Stimulated activated CD4-positive, alpha-beta T cell treated with anti-CD3 and anti-CD28 coated beads, Interleukin-12 subunit alpha, Interleukin-12 subunit beta, amount 100 ng/mL, for 48 hours (primary cell): ENCODE results near the gene CAMK2D.

Experiments
- DNase-seq, 3 donors: peaks; one replicate each; pipeline ENCODE4 v3.0.0-alpha.2; 2020; ENCODE audit warnings: low read depth in 2 of 3, low spot score in 1 of 3

Gene CAMK2D

DNA sequence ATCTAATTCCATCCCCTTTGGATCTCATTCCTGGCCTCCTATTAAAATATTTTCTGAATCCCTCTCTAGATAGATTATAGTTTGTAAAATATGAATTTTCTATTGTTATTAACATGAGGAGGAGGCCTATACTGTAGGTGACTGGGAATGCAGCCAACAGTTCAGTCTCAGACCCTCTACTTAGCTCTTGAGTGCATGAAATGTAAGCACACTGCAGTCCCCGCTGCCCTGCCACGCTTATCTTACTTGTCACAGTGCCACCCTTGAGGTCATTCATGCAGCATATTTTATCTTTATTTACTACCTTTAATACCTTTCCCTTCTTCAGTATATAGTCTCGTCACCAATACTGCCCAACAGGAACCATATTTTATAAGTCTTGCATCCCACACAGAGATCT, 151.0 kb downstream of the CAMK2D start:
- no peak for DNase-seq

DNA sequence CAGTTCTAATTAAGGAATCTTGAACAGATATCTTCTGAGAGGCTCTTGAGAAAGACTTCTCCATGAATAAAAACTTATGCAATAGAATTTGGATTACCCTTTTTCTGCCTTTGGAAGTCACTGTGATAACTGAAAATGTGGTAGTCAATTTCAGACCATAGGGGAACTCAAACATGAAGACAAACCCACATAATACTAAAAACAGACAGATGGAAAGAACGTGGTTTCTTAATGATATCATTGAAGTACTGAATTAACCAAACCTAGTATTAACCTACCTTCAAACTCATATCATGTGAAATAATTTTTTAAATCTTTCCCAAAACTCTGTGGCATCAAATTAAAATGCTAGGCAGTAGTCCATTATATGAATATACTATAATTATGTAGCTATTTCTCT, 153.5 kb downstream of the CAMK2D start:
- DNase-seq, result no peak

DNA sequence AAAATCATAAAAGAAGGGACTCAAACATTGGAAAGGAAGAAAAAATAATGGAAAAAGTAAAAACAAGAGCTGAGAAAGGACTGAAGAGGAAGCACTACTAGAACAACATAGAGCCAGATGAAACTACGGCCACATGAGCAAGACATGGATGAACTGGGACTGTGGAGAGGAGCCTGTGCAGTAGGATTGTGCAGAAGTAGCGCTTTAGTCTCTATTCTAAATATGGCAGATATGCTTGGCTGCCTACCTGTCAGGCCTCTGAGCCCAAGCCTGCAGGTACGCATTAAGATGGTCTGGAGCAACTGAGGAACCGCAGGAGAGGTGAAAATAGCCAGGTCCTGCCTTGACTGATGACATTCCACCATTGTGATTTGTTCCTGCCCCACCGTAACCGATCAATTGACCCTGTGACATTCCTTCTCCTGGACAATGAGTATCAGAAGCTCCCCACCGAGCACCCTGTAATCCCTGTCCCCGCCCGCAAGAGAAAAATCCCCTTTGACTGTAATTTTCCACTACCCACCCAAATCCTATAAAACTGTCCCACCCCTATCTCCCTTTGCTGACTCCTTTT, 154.3 kb downstream of the CAMK2D start:
- no peak for DNase-seq

DNA sequence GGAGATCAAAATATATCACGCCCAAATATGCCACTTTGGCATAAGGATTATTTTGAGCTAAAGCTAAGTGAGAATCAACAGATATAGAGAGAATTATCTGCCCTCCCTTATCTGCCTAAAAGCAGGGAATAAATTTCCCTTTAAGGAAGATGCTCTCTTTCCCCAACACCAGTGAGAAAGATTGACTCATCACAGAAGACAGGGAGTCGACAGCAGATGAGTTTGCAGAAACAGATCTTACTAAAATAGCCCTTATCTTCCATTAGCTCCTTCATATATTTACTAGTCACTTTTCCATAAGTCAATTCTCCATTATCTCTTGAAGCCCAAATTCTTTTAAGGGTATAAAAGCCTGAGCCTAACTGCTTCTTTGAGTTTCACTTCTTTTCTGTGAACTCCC, 156.6 kb downstream of the CAMK2D start:
- DNase-seq, result no peak

DNA sequence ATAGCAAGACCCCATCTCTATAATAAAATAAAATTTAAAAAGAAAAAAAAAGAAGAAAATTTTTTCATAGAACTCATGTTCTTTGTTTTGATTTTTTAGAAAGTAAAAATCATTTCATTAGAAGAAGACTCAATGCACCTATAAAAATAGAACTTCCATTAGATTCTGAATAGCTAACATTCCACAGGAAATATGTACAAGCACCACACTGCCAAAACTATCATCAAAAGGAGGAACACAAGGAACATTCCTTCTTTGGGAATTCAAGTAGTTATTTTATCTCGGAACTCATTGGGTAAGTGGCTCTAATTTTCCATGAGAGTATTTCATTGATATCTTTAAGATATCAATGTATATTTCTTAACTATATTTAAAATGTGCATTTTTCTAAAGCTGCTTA, 157.6 kb downstream of the CAMK2D start:
- no peak for DNase-seq

DNA sequence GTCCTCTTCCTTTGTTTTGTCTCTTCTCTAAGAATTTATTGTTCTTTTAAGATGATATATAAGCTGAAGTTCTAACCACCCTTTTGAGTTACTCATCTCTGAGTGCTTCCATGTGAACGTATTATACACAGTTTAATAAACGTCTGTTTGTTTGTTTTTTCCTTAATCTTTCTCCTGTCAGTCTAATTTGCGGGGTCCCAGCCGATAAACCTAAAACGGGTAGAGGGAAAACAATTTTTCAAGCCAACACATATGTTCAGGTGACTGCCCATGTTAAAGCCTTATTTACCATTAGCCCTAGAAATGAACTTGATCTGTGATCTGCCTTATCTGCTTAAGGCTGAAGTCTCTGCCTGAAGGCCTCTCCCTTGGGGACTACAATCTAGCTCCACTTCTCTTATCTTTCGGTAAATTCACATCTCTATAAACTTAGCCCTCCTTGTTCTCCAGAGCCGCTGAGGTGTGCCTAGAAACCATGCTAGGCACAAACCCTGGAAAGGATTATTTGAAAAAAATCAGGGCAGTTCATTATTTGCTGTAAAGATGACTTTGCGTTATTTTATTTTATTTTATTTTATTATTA, 158.8 kb downstream of the CAMK2D start:
- DNase-seq, result no peak

DNA sequence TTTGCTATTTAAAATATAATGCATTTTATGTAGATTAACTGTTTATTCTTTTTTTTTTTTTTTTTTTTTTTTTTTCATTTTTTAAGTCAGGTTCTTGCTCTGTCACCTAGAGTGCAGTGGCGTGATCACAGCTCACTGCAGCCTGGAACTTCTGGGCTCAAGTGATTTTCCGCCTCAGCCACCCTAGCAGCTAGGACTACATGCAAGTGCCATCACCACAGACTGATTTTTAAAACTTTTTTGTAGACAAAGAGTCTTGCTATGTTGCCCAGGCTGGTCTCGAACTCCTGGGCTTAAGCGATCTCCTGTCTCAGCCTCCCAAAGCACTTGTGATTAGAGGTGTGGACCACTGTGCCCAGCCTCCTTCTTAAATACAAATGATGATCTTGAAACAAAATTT, 159.9 kb downstream of the CAMK2D start:
- DNase-seq, result no peak

DNA sequence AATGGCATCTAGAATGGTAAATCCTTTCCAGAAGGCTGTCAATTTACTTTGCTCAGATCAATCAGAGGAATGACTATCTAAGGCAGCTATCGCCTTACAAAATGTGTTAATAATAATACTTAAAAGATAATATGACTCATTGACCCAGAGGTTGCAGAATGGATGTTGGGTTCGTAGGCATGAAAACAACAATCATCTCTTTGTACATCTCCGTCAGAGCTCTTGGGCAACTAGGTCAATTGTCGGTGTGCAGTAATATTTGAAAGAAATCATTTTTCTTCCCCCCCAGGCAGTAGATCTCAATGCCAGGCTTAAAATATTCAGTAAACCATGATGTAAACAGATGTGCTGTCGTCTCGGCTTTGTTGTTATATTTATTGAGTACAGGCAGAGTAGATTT, 165.1 kb downstream of the CAMK2D start:
- DNase-seq, result no peak

DNA sequence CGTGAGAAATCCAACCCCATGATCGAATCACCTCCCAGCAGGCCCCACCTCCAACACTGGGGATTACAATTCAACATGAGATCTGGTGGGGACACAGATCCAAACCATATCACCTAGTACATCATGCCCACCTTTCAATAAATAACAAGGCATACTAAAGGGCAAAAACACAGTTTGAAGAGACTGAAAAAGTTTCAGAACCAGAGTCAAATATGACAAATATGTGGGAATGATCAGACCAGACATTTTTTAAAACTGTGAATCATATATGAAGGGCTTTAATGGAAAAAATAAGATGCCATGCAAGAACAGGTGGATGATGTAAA, 167.3 kb downstream of the CAMK2D start:
- no peak for DNase-seq

DNA sequence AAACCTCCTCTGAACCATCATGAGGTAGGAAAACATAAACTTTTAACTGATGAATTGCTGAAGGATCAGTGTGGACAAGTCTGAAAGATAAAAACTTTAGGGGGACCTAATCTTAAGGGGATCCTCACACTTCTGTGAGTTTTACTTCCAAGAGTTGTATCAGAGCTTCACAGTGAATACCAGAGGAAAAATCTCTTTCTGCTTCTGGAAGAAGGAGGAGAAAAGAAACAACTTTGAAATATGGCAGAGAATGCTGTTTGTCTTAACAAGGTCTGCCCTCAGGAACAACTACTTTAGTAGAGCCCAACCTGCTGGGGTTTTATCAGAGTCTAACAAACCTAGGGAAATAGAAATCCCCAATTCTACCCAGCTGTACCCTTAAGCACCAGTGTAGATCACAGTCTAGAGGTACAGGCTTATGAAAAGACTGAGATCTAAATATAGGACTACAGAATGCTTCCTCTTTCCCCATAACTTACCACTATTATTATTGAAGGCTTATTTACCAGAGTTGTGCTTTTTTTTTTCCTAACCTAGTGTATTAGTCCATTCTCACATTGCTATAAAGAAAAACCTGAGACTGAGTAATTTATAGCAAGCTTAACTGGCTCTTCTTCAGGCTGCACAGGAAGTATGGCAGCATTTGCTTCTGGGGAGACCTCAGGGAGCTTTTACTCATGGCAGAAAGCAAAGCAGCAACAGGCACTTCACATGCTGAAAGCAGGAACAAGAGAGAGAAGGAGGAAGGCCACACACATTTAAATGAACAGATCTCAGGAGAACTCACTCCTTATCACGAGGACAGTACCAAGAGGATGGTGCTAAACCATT, 167.9 kb downstream of the CAMK2D start:
- no peak for DNase-seq

DNA sequence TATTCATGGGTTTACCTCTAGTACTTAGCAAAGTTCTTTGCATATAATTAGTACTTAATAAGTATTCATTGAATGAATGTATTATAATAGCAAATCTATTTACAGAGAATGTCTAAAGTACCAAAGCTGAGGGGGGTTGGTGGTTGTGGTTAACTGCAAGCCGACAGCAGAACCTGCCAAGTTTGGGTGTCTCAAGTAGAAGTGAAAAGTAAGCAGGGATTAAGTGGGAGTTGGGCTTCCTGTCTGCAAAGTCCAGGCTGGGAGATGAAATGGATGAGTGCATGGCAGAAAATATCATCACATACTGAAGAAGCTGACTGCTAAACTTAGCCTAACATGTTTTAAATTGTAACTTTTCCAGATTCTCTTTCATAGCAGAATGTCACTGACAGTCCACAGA, 169.6 kb downstream of the CAMK2D start:
- no peak for DNase-seq

DNA sequence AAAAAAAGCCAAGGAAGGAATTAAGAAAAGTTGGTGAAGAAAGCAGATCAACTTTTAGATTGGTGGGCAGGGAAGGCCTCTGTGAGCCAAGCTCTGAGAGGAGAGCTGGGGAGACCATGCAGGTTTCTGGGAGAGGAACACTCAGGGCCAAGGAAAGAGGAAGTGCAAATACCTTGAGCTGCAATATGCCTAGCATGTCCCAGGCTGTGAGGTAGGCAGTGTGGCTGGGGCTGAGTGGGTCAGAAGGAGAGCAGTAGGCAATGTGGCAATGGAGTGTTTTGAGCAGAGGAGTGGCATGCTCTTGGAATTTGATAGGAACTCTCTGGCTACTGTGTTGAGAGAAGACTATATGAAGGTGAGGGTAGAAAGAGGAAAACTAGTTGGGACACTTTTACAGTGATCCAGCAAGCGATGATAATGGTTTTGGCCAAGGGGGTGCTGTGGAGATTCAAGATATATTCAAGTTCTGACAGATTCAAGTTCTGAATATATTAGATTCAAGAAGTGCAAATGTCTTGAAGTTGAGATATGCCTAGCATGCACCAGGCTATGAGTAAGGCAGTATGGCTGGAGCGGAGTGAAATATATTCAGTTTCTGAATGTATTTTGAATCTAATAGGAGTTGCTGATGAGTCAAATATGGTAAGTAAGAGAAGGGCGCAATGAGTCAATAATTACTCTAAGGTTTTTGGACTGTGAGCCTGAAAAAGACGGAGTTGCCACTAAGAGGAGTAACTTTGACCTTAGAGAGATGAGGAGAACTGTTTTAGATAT, 172.5 kb downstream of the CAMK2D start:
- no peak for DNase-seq

DNA sequence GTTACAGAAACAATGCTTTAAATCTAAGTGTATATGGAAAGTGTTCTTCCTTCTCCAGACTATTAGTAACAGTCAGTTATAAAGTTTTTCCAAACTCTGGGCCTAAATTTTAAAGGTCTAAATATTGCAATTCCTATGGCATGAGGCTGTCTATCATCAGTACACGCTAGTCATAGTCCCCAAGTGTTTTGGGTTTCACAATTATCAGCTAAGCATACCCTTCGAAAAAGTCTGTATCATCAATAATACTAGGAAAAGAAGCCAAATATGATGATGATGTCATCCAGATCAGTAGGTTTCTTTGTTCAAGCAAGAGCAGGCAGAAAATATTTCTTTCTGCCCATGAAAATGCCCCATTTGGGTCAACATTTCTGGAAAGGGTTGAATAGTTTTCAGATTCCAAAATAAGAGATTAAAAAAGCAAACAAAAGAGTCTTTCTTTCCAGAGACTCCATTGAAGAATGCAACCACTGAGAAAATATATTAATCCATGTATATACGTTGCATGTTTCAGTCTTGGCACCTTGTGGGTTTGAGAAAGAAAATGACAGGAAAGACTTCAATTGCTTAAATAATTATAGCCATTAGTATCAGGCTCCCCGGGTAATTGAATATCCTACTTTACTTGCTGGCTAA, 173.8 kb downstream of the CAMK2D start:
- DNase-seq, result no peak

DNA sequence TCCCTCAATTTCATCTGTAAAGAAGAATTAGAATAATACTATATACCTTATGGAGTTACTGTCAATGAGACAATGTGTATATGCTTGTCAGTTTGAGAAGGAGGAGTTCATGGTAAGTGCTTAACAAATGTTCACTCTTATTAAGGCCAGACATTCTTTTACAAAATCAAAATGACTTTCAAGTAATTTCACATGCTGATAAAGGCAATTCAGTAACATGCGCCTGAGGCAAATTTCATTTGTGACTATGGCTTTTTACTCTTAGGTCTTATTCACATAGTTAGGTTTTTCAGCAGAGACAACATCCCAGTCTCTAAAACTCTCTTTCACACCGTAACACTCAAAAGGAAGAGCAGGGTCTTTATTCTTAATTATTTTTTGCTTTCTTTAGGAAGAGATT, 174.4 kb downstream of the CAMK2D start:
- no peak for DNase-seq

DNA sequence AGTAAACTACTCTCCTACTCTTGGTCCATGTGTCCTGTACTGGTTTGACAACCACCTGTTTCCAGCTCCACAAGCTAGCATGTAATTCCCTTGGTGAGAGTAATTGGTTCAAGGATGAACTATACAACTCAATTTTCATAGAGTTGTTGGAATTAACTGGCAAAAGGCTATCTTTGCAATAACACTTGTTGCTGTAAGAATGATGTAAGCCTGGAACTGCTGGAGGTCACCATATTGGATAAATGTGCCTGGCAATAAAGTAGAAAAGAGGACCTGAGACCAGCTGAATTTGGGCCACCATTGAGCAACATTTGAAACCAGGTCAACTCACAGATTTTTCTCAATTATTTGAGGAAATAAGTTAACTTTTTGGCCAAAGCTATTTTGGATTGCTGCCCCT, 175.5 kb downstream of the CAMK2D start:
- no peak for DNase-seq

DNA sequence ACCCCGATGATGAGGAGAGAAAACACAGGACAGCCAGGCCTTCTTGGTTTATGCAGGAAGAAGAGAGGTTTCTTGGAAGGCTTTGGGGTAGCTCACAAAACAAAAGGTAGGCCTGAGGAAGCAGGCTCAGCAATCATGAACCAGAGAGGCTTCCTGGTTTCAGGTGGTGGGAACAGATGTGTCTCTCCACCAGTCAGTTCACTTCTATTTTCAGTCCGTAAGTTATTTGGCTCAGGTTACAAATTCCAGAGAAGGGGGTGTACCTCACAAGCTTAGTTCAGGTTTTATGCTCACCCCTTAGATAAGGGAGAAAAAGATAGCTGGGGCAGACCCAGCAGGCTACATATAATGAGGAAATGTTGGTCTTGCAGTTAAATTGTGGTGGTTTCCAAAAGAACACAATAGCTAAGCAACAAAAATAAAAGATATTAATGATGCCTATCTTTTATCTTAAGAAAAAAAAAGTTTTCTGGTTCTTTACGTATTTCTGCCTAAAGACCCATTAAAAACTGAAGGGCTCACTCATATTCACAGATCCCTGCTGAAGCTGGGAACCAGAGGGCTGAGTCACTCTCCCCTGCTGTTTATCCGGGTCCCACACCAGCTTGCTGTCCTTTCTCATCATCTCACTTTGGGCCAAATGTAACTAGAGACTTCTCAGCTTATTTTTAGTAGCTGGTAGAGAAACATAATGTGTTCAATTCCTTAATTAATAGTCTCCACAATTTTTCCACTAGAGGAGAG, 177.0 kb downstream of the CAMK2D start:
- no peak for DNase-seq

DNA sequence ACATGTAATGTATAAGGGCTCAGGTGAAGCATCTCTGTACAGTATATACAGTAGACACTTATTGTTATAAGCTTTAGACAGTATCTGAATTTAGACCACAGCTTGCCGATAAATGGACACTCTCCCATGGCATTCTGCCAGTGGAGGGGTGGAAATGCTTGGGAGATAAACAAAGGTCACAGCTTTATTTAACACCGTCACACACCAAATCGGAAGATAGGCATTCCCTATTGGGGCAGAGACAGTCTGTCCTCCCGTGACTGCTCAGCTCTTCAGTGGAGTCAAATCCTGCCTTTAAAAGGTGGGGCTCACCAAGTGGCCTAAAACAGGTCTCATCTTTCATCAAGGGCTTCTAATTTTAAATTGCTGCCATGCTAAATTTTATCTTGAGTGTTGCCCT, 178.8 kb downstream of the CAMK2D start:
- DNase-seq, result no peak

DNA sequence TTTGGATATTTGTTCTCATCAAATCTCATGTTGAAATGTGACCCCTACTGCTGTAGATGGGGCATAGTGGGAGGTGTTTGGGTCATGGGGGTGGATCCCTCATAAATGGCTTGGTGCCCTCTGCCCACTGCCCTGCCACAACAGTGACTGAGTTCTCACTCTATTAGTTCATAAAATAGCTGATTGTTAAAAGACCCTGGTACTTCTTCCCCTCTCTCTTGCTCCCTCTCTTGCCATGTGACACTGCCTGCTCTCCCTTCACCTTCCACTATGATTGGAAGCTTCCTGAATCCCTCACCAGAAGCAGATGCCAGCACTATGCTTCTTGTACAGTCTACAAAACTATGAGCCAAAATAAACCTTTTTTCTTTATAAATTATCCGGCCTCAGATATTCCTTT, 182.2 kb downstream of the CAMK2D start:
- DNase-seq, result no peak

DNA sequence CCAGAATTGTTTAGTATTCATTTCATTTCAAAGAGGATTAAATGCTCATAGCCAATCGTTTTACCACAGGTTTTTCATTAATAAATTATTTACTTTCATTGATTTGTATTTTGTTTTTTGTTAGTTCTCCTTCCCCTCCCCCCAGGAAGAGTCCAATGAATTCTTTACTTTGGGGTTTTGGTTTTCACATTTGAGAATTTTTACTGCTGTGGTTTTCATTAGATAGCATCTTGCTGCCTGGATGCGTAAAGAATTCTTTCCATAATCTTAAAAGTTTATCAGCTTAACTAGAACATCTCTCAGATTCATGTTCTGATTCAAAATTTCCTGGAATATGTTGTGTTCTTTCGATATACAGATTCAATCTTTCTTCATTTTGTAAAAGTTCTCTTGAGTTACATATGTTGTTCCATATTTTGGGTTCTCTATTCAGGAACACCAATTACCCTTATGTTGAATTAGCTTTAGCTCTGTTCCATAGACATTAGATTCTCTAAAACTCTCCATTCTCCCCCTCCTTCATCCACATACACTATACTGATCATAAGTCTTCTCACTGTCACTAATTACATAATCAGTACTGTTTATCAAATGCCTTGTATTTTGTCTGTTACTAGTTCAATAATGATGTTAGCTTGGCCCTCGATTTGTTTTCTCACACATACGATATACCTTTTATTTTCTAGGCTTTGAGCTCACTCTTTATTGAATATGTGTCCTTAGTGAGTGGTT, 184.4 kb downstream of the CAMK2D start:
- no peak for DNase-seq

DNA sequence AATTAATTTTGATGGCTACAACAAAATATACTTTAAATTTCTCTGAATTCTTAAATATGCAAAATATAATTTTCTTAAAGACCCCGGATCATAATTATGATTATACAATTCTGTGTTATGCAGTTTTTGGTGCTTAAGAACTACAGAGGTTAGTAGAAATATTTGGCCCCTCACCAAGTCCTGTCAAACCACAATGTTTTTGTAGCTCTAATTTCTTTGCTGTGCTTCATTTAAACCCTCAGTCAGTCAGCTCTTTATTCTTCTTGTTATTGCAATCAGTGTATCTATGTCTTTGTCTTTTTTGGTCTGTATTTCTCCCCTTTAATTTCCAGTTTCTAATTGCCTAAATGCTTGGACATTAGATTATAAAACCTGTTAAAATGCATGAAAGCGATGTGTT, 186.1 kb downstream of the CAMK2D start:
- no peak for DNase-seq
